ENCODE data around the gene FAM3D. TPM values are rescaled to one million over a fixed set of nuclear protein-coding genes. Genes with fewer than 3 reads are reported as not detected.

FAM3D gene
- total RNA-seq, 2 donors from 2014 or later, result 4.7 to 11.6 TPM

DNA sequence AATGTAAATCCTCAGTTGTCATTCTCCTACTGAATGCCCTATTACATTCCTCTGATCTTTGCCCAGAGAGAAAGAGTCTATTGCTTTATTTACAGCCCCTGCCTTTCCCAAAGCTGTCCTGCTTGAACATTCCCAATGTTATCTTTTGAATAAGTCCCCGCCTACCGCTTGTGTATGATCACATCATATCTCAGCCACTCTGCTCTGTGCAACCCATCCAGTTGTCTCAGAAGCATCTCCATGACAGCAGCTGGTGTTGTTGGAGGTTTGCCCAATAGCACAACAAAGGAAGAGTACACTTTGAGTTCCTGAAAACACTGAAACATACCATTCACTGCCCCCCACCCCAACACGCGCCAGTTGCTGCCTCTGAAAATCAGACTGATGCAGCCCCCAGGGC lies 22.0 kb upstream of the FAM3D start:
- DNase-seq (ENCODE audit: low spot score), result no peak
- TF ChIP-seq POLR2A (IDR thresholded peaks at IDR 0.05), result no peak
- no peak for TF ChIP-seq POLR2AphosphoS5 (IDR thresholded peaks at IDR 0.05)
- TF ChIP-seq, protein P1, sequence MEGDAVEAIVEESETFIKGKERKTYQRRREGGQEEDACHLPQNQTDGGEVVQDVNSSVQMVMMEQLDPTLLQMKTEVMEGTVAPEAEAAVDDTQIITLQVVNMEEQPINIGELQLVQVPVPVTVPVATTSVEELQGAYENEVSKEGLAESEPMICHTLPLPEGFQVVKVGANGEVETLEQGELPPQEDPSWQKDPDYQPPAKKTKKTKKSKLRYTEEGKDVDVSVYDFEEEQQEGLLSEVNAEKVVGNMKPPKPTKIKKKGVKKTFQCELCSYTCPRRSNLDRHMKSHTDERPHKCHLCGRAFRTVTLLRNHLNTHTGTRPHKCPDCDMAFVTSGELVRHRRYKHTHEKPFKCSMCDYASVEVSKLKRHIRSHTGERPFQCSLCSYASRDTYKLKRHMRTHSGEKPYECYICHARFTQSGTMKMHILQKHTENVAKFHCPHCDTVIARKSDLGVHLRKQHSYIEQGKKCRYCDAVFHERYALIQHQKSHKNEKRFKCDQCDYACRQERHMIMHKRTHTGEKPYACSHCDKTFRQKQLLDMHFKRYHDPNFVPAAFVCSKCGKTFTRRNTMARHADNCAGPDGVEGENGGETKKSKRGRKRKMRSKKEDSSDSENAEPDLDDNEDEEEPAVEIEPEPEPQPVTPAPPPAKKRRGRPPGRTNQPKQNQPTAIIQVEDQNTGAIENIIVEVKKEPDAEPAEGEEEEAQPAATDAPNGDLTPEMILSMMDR (IDR thresholded peaks at IDR 0.05), result no peak
- 71% methylated on average over 4 of the region's 4 CpGs for WGBS
- Histone ChIP-seq H3K4me3 (no peak overlapping the region), H3K27me3 (replicated peaks; ENCODE audit: insufficient read depth) (no peaks in the 10 kb centered on the region), H3K27ac (no peak overlapping the region), H3K9me3 (no peaks in the 10 kb centered on the region), H3K4me1 (replicated peaks) (no peaks in the 10 kb centered on the region), H3K36me3 (no peaks in the 10 kb centered on the region)
- intact Hi-C loops (cut with DNase I), result no loop called here

DNA sequence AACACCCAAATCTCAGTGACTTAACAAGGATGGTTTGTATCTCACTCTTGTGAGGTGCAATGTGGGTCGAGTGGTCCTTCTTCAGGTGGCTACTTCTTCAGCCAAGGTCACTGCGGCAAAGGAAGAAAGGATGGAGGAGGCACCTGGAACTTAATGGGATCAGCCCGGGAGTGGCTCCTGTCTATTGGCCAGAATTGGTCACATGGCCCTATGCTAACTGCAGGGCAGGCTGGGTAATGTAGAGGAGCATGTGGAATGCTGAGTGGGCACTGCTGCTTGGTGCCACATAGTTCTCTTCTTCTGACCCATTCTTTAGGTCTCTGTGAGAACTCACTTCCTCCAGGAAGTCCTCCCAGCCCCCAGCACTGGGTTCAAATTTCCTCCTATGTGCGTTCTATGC lies 20.3 kb upstream of the FAM3D start:
- Histone ChIP-seq H3K36me3 (no peaks in the 10 kb centered on the region), H3K4me1 (replicated peaks) (no peaks in the 10 kb centered on the region), H3K27me3 (replicated peaks; ENCODE audit: insufficient read depth) (no peaks in the 10 kb centered on the region), H3K27ac (no peak overlapping the region), H3K4me3 (no peak overlapping the region), H3K9me3 (no peaks in the 10 kb centered on the region)
- DNase-seq (ENCODE audit: low spot score), result no peak
- TF ChIP-seq, protein P1 (IDR thresholded peaks at IDR 0.05), result no peak
- no peak for TF ChIP-seq POLR2A (IDR thresholded peaks at IDR 0.05)
- TF ChIP-seq POLR2AphosphoS5 (IDR thresholded peaks at IDR 0.05), result no peak
- 90% methylated on average over 4 of the region's 4 CpGs for WGBS
- intact Hi-C loops (cut with DNase I), result no loop called here

DNA sequence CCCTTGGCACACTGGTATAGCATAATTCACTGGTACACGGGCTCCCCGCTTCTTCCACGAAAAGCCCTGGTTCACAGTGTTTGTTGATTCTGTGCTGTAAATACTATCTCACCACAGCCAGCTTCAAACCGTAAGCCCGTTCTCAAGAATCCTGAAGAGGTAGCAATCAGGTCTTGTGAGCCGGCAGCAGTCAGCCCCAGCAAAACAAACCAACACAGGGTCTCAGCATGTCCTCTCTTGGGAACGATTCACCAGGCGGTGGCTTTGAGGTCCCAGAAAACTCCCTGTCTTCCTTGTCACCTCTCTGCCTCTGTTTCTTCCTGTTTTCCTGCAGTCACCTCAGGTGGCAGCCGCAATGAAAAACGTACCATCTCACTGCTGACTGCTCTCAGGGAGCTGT lies 19.1 kb upstream of the FAM3D start:
- Histone ChIP-seq H3K9me3 (no peaks in the 10 kb centered on the region), H3K4me1 (replicated peaks) (no peaks in the 10 kb centered on the region), H3K27me3 (replicated peaks; ENCODE audit: insufficient read depth) (no peaks in the 10 kb centered on the region), H3K4me3 (no peak overlapping the region), H3K27ac (no peak overlapping the region), H3K36me3 (no peaks in the 10 kb centered on the region)
- intact Hi-C loops (cut with DNase I), result no loop called here
- no peak for TF ChIP-seq POLR2AphosphoS5 (IDR thresholded peaks at IDR 0.05)
- TF ChIP-seq, protein P1 (IDR thresholded peaks at IDR 0.05), result no peak
- no peak for TF ChIP-seq POLR2A (IDR thresholded peaks at IDR 0.05)
- 84% methylated on average over 10 of the region's 10 CpGs for WGBS
- no peak for DNase-seq (ENCODE audit: low spot score)

DNA sequence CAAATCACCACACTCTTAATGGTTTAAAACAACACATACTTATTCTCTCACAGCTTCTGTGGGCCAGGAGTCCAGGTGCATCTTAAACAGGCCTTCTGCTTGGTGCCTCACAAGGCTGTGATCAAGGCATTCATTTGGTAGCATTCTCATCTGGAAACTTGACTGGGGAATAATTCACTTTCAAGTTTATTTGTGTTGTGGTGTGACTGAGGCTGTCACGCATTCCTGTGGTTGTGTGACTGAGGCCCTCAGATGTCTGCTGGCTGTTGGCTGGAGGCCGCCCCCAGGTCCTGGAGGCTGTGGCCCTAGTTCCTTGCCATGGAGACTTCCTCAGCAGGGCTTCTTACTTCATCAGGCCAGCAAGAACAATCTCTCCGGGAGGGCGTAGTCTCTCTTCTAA lies 16.9 kb upstream of the FAM3D start:
- Histone ChIP-seq H3K27ac (no peak overlapping the region), H3K36me3 (no peaks in the 10 kb centered on the region), H3K9me3 (no peaks in the 10 kb centered on the region), H3K27me3 (replicated peaks; ENCODE audit: insufficient read depth) (no peaks in the 10 kb centered on the region), H3K4me3 (no peak overlapping the region), H3K4me1 (replicated peaks) (peaks cover 2% of the 10 kb centered on the region)
- DNase-seq (ENCODE audit: low spot score), result no peak
- intact Hi-C loops (cut with DNase I), result no loop called here
- TF ChIP-seq POLR2A (IDR thresholded peaks at IDR 0.05) (no peak), POLR2AphosphoS5 (IDR thresholded peaks at IDR 0.05) (no peak)
- TF ChIP-seq, protein P1 (IDR thresholded peaks at IDR 0.05), result no peak
- 88% methylated on average over 4 of the region's 4 CpGs for WGBS

DNA sequence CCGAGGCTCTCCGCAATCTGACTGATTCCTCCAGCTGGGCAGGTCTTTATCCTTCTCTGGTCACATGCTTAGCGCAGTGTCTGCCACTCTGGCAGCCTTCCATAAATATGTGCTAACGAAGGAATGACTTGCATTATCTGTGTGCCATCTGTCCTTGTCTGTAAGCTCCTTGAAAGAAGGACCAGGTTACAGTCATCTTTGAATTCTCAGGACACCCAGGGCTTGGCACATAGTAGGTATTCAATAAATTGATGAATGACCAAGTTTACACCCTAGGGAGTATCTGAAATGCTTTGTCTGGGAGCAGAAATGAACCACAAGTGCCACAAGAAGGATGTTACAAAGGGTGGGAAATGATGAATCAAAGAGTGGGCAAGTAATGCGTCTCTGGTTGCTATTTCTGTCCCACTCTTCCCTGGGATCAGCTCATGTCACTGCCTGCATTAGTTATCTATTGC lies 16.5 kb upstream of the FAM3D start:
- peaks cover 2% of the 10 kb centered on the region for H3K4me1 ChIP-seq (replicated peaks)
- DNase-seq (ENCODE audit: low spot score), result no peak
- no peak overlapping the region for H3K4me3 ChIP-seq
- no peaks in the 10 kb centered on the region for H3K9me3 ChIP-seq
- no peak overlapping the region for H3K27ac ChIP-seq
- no peak for TF ChIP-seq POLR2AphosphoS5 (IDR thresholded peaks at IDR 0.05)
- TF ChIP-seq, protein P1 (IDR thresholded peaks at IDR 0.05), result no peak
- no peak for TF ChIP-seq POLR2A (IDR thresholded peaks at IDR 0.05)
- intact Hi-C loops (cut with DNase I), result no loop called here
- 86% methylated on average over 5 of the region's 5 CpGs for WGBS
- no peaks in the 10 kb centered on the region for H3K36me3 ChIP-seq
- no peaks in the 10 kb centered on the region for H3K27me3 ChIP-seq (replicated peaks; ENCODE audit: insufficient read depth)
